Measurements from ENCODE around the gene SESTD1. TPM values are rescaled to one million over a fixed set of nuclear protein-coding genes. Genes with fewer than 3 reads are reported as not detected.

Gene SESTD1
- total RNA-seq, 2 donors from 2014 or later: 35.3 to 62.2 TPM

GRCh38 chr2:179304424-179304823 is 39.8 kb upstream of the SESTD1 start:
- Histone ChIP-seq H3K4me3 (no peak overlapping the region), H3K36me3 (no peaks in the 10 kb centered on the region), H3K27me3 (replicated peaks; ENCODE audit: insufficient read depth) (no peaks in the 10 kb centered on the region), H3K4me1 (ENCODE audit: control insufficient read depth in 1 of 2, low read depth in 2 of 2) (no peaks in the 10 kb centered on the region), H3K27ac (no peak overlapping the region), H3K9me3 (no peaks in the 10 kb centered on the region)
- no peak for TF ChIP-seq CTCF (IDR thresholded peaks at IDR 0.05)
- ATAC-seq (ENCODE audit: insufficient number of reproducible peaks, low FRiP score, low read depth): no peak
- DNase-seq (ENCODE audit: low spot score): no peak

- Histone ChIP-seq H3K4me1 (ENCODE audit: control insufficient read depth in 1 of 2, low read depth in 2 of 2) (no peaks in the 10 kb centered on the region), H3K4me3 (no peak overlapping the region), H3K36me3 (no peaks in the 10 kb centered on the region), H3K27ac (no peak overlapping the region), H3K27me3 (replicated peaks; ENCODE audit: insufficient read depth) (no peaks in the 10 kb centered on the region), H3K9me3 (no peaks in the 10 kb centered on the region)
- DNase-seq (ENCODE audit: low spot score) (no peak), ATAC-seq (ENCODE audit: insufficient number of reproducible peaks, low FRiP score, low read depth) (no peak)
- no peak for TF ChIP-seq CTCF (IDR thresholded peaks at IDR 0.05)
Observed at GRCh38 chr2:179302764-179303571, 38.3 kb upstream of the SESTD1 start.

- Histone ChIP-seq H3K36me3 (no peaks in the 10 kb centered on the region), H3K4me3 (no peak overlapping the region), H3K4me1 (ENCODE audit: control insufficient read depth in 1 of 2, low read depth in 2 of 2) (no peaks in the 10 kb centered on the region), H3K27ac (no peak overlapping the region), H3K9me3 (no peaks in the 10 kb centered on the region), H3K27me3 (replicated peaks; ENCODE audit: insufficient read depth) (no peaks in the 10 kb centered on the region)
- TF ChIP-seq CTCF (IDR thresholded peaks at IDR 0.05): no peak
- ATAC-seq (ENCODE audit: insufficient number of reproducible peaks, low FRiP score, low read depth) (no peak), DNase-seq (ENCODE audit: low spot score) (no peak)
Observed at GRCh38 chr2:179302149-179302548, 37.5 kb upstream of the SESTD1 start.

GRCh38 chr2:179298666-179299065 is 34.0 kb upstream of the SESTD1 start:
- H3K4me1 ChIP-seq (ENCODE audit: control insufficient read depth in 1 of 2, low read depth in 2 of 2): no peaks in the 10 kb centered on the region
- no peaks in the 10 kb centered on the region for H3K36me3 ChIP-seq
- H3K4me3 ChIP-seq: no peak overlapping the region
- no peak for ATAC-seq (ENCODE audit: insufficient number of reproducible peaks, low FRiP score, low read depth)
- DNase-seq (ENCODE audit: low spot score): no peak
- no peaks in the 10 kb centered on the region for H3K9me3 ChIP-seq
- H3K27me3 ChIP-seq (replicated peaks; ENCODE audit: insufficient read depth): no peaks in the 10 kb centered on the region
- TF ChIP-seq CTCF (IDR thresholded peaks at IDR 0.05): no peak
- H3K27ac ChIP-seq: no peak overlapping the region

- ATAC-seq (ENCODE audit: insufficient number of reproducible peaks, low FRiP score, low read depth) (no peak), DNase-seq (ENCODE audit: low spot score) (no peak)
- Histone ChIP-seq H3K27me3 (replicated peaks; ENCODE audit: insufficient read depth) (no peaks in the 10 kb centered on the region), H3K36me3 (no peaks in the 10 kb centered on the region), H3K9me3 (no peaks in the 10 kb centered on the region), H3K4me3 (no peak overlapping the region), H3K27ac (no peak overlapping the region), H3K4me1 (ENCODE audit: control insufficient read depth in 1 of 2, low read depth in 2 of 2) (no peaks in the 10 kb centered on the region)
- TF ChIP-seq CTCF (IDR thresholded peaks at IDR 0.05): no peak
Observed at GRCh38 chr2:179297927-179298326, 33.3 kb upstream of the SESTD1 start.
